ENCODE measurements around the gene PACSIN1. TPM values are rescaled to one million over a fixed set of nuclear protein-coding genes. Genes with fewer than 3 reads are reported as not detected.

PACSIN1 gene
- total and polyA plus RNA-seq, 10 of the 15 experiments (the other 5 are each of a cell fraction or from before 2014, with no cell fraction given), result 0.50 to 9.4 (median 2.8) TPM

- Histone ChIP-seq H3K4me3 (no peak overlapping the region), H3K36me3 (ENCODE audit: control insufficient read depth in 2 of 2, insufficient read depth in 2 of 2, low read length in 1 of 2) (no peaks in the 10 kb centered on the region), H3K27me3 (replicated peaks in 1 of 2; ENCODE audit: control insufficient read depth in 2 of 2, insufficient read depth in 2 of 2, low read length in 1 of 2) (no peaks in the 10 kb centered on the region), H2AFZ (ENCODE audit: control insufficient read depth, low read depth, low read length) (no peak overlapping the region), H3K27ac (ENCODE audit: control insufficient read depth, insufficient read depth) (no peak overlapping the region), H3K4me1 (ENCODE audit: control insufficient read depth, insufficient read depth, low read length) (no peaks in the 10 kb centered on the region), H3K79me2 (ENCODE audit: control insufficient read depth, insufficient read depth, low read length) (no peaks in the 10 kb centered on the region), H3K9ac (ENCODE audit: control insufficient read depth, insufficient read depth, low read length) (no peak overlapping the region), H3K9me3 (replicated peaks; ENCODE audit: control insufficient read depth, insufficient read depth, low read length) (no peaks in the 10 kb centered on the region), H4K20me1 (ENCODE audit: control insufficient read depth, insufficient read depth) (no peaks in the 10 kb centered on the region), H3K4me2 (ENCODE audit: control insufficient read depth, insufficient read depth) (no peak overlapping the region)
- DNase-seq (ENCODE audit: low read depth, low spot score) (no peak), FAIRE-seq (no peak), ATAC-seq (no peak)
- ChIA-PET CTCF (interaction anchor here (0.7 to 2.5 kb wide), 3 partner anchors 12 to 162 kb away, joined by 3 to 11 read pairs (median 3); partner anchors contain the start of gene RPS10), RAD21 (ENCODE audit: unreplicated experiment) (interaction anchor here (1.2 kb wide), 1 partner anchor 10 kb away, joined by 3 read pairs; no protein-coding TSS in a partner anchor), POLR2A (no interaction called here), SMC1A (ENCODE audit: uncharacterized antibody, unreplicated experiment) (interaction anchor here (0.9 to 1.5 kb wide), 5 partner anchors 13 to 169 kb away, joined by 3 to 4 read pairs (median 3); partner anchors contain the start of gene RPS10)
- 51% methylated on average over 7 of the region's 7 CpGs for WGBS (ENCODE audit: insufficient coverage, insufficient replicate concordance, low lambda C conversion rate, missing lambda C conversion rate)
- TF ChIP-seq BMI1 (IDR thresholded peaks at IDR 0.05; ENCODE audit: borderline replicate concordance), result no peak
- no peak for TF ChIP-seq SMAD1 (IDR thresholded peaks at IDR 0.05; ENCODE audit: low read depth, partially characterized antibody)
- no peak for TF ChIP-seq ZBED1 (IDR thresholded peaks at IDR 0.05; ENCODE audit: borderline replicate concordance)
- TF ChIP-seq NKRF (conservative IDR thresholded peaks at IDR 0.05), result no peak
- TF ChIP-seq NR2F1 (conservative IDR thresholded peaks at IDR 0.05), result no peak
- no peak for TF ChIP-seq ZBTB4 (CRISPR knock-in tag; IDR thresholded peaks at IDR 0.05)
- TF ChIP-seq KLF5 (IDR thresholded peaks at IDR 0.05; ENCODE audit: partially characterized antibody), result no peak
- no peak for TF ChIP-seq RELA (IDR thresholded peaks at IDR 0.05; ENCODE audit: borderline replicate concordance, partially characterized antibody)
- TF ChIP-seq HDGF (IDR thresholded peaks at IDR 0.05), result no peak
- no peak for TF ChIP-seq BHLHE40 (IDR thresholded peaks at IDR 0.05; ENCODE audit: borderline replicate concordance in 1 of 2, low read depth in 2 of 2, low read length in 1 of 2)
- no peak for TF ChIP-seq ZNF384 (IDR thresholded peaks at IDR 0.05; ENCODE audit: borderline replicate concordance, low read depth, low read length)
- no peak for TF ChIP-seq CEBPZ (IDR thresholded peaks at IDR 0.05; ENCODE audit: low read depth, low read length)
- TF ChIP-seq RAD51 (IDR thresholded peaks at IDR 0.05), result no peak
- no peak for TF ChIP-seq SUZ12 (IDR thresholded peaks at IDR 0.05; ENCODE audit: unreplicated experiment)
- no TSS peak for BruUV-seq (replicated peaks)
- intact Hi-C loops (cut with micrococcal nuclease; ENCODE audit: unreplicated experiment), result no loop called here
- in situ Hi-C loops (cut with MboI), result no loop called here
Measured at GRCh38 chr6:34447386-34447785, 18.5 kb upstream of the PACSIN1 start.

Data from GM12878 (cell line).